SK-N-SH (cell line): Measurements from ENCODE around the gene ADD3.

ENCODE experiments used
- CTCF ChIP-seq: fragments of 200-600 bp; sonication (generic); IDR thresholded peaks from 2 replicates; pipeline ENCODE4 v1.6.1; 2017; ENCODE audit warnings: antibody characterized with exemption, mild to moderate bottlenecking, moderate library complexity
- EP300 ChIP-seq, 2 experiments: IDR thresholded peaks; 2 replicates each; pipeline versions ENCODE4 v1.4.0 to v1.6.1; 2012; ENCODE audit warnings: borderline replicate concordance in 1 of 2, low read depth in 1 of 2, low read length in 1 of 2
- PBX3 ChIP-seq: IDR thresholded peaks from 2 replicates; pipeline ENCODE4; 2012
- POLR2AphosphoS5 ChIP-seq: IDR thresholded peaks from 2 replicates; pipeline ENCODE4 v1.6.1; 2012; ENCODE audit warnings: low read depth, low read length
- RAD21 ChIP-seq: IDR thresholded peaks from 2 replicates; pipeline ENCODE4 v1.6.1; 2012; ENCODE audit warnings: mild to moderate bottlenecking, low read length
- REST ChIP-seq: IDR thresholded peaks from 2 replicates; pipeline ENCODE4 v1.6.1; 2012; ENCODE audit warnings: mild to moderate bottlenecking, low read depth, low read length, moderate library complexity
- RFX5 ChIP-seq: IDR thresholded peaks from 2 replicates; pipeline ENCODE4 v1.6.1; 2012; ENCODE audit warnings: mild to moderate bottlenecking, improper control_type of control experiment, low read length
- SMC3 ChIP-seq: IDR thresholded peaks from 2 replicates; pipeline ENCODE4 v1.6.1; 2012; ENCODE audit warnings: low read depth, low read length, improper control_type of control experiment
- TEAD4 ChIP-seq: IDR thresholded peaks from 2 replicates; pipeline ENCODE4 v1.4.0; 2012; ENCODE audit warnings: mild to moderate bottlenecking, borderline replicate concordance; ENCODE audit not compliant: insufficient read depth
- USF2 ChIP-seq: fragments of 150-350 bp; IDR thresholded peaks from 2 replicates; pipeline ENCODE4 v1.6.1; 2017; ENCODE audit warnings: antibody characterized with exemption, low read length, low read depth, borderline replicate concordance
- YY1 ChIP-seq: IDR thresholded peaks from 2 replicates; pipeline ENCODE4 v1.4.0; 2012; ENCODE audit warnings: low read depth, mild to moderate bottlenecking

- no peak for TF ChIP-seq YY1
- no peak for TF ChIP-seq PBX3
- no peak for TF ChIP-seq REST
- TF ChIP-seq CTCF, result no peak
- no peak for TF ChIP-seq RAD21
- no peak for TF ChIP-seq SMC3
- no peak for TF ChIP-seq TEAD4
- TF ChIP-seq USF2, result no peak
- no peak for TF ChIP-seq POLR2AphosphoS5
- TF ChIP-seq RFX5, result no peak
- TF ChIP-seq EP300 (IDR thresholded peaks at IDR 0.05; ENCODE audit: borderline replicate concordance in 1 of 2, low read depth in 1 of 2, low read length in 1 of 2), result no peak
These were observed 9.3 kb upstream of the ADD3 start for GRCh38 chr10:109998513-109998912.
